LNCaP clone FGC (cell line): ENCODE data around the gene MAT2B.

Experiments used
- DNase-seq: peaks from one replicate; pipeline ENCODE4 v3.0.0-alpha.2; 2011; ENCODE audit warnings: low read depth
- H3K4me3 ChIP-seq: 2 replicates; pipeline ENCODE4 v1.5.1; 2011; ENCODE audit warnings: mild to moderate bottlenecking, low read depth, low read length, control low read depth
- TF ChIP-seq, protein P1 (sequence below): IDR thresholded peaks from 2 replicates; pipeline ENCODE4 v1.5.1; 2012; ENCODE audit warnings: mild to moderate bottlenecking; ENCODE audit not compliant: control insufficient read depth, insufficient read depth; ENCODE audit errors: extremely low read depth

MAT2B gene

GRCh38 chr5:163544836-163545235 is 39.4 kb downstream of the MAT2B start:
- TF ChIP-seq, protein P1, sequence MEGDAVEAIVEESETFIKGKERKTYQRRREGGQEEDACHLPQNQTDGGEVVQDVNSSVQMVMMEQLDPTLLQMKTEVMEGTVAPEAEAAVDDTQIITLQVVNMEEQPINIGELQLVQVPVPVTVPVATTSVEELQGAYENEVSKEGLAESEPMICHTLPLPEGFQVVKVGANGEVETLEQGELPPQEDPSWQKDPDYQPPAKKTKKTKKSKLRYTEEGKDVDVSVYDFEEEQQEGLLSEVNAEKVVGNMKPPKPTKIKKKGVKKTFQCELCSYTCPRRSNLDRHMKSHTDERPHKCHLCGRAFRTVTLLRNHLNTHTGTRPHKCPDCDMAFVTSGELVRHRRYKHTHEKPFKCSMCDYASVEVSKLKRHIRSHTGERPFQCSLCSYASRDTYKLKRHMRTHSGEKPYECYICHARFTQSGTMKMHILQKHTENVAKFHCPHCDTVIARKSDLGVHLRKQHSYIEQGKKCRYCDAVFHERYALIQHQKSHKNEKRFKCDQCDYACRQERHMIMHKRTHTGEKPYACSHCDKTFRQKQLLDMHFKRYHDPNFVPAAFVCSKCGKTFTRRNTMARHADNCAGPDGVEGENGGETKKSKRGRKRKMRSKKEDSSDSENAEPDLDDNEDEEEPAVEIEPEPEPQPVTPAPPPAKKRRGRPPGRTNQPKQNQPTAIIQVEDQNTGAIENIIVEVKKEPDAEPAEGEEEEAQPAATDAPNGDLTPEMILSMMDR: no peak
- H3K4me3 ChIP-seq: no peak overlapping the region
- no peak for DNase-seq

DNA sequence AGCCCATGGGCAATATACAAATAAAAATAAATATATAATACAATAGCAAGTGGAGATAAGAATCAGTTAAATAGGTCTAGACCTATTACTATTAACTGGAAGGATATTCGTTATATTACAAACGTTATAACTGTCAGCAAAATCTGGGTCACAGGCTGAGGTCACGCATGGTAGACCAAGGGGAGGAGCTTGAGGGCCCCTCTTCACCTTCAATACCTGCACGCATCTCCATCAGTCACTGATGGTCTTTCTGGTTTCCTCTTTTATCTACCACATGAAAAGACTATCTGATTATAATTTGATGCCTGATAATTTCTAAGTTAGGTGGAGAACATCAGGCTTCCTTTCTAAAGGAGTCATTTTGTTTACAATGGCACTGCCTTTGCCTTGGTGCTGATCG is 43.2 kb downstream of the MAT2B start:
- H3K4me3 ChIP-seq: no peak overlapping the region
- TF ChIP-seq, protein P1: no peak

DNA sequence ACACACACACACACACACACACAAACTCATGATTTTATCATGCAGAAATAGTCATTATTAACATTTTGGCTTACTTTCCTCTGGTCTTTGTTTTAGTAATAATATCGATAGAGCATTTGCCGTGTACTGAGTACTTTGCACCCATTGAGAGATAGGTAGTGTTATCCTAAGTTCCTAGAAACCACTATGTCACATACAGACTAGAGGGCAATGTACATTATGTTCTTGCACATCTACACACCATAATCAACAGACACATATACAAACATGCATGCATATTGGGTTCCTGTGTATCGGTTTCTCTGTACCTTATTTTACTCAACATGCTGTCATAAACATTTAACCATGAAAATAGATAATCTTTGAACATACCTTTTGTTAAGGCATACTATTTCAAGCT is 45.7 kb downstream of the MAT2B start:
- no peak for DNase-seq
- TF ChIP-seq, protein P1: no peak
- H3K4me3 ChIP-seq: no peak overlapping the region

More for the DNA sequence above, 43.2 kb downstream of the MAT2B start:
- DNase-seq: no peak

DNA sequence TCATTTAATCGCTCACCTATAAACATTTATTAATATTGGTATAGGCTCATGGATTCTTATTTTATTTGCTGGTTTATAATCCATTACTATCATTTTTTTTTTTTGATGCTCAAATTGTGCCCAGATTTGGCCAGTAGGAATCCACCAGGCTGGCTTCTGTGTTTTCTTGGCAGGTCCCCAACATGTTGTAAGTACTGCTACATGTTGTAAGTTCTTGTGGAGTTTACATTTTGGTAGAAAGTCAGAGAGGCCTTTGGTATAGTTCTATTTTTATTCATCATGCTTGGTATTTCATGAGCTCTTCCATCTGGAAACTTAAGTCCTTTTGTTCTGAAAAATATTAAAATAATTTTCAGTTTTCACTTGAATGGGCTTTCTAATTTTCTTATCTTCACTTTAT is 47.1 kb downstream of the MAT2B start:
- no peak overlapping the region for H3K4me3 ChIP-seq
- no peak for DNase-seq
- TF ChIP-seq, protein P1: no peak

- TF ChIP-seq, protein P1: no peak
- no peak overlapping the region for H3K4me3 ChIP-seq
- no peak for DNase-seq
These were observed 55.9 kb downstream of the MAT2B start for GRCh38 chr5:163561339-163561738.

DNA sequence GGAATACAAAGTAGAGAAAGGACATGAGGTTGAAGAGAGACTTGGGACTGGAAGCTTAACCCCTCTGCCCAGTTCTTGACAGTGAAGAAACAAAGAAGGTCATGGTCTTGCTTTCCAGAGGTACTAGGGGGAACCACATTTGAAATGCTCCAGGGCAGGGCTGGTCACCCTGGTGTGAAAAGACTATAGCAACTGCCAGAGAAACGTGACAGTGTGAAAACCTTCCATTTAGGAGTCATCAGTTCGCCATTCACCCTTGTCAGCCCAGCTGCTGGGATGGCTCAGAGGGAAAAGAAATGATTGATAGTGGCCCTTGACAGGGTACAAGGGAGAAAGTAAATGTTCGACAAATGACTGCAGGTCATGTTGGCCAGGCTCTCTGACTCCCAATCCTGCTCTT is 56.7 kb downstream of the MAT2B start:
- TF ChIP-seq, protein P1: no peak
- no peak for DNase-seq
- no peak overlapping the region for H3K4me3 ChIP-seq

GRCh38 chr5:163563112-163563511 is 57.7 kb downstream of the MAT2B start:
- TF ChIP-seq, protein P1: no peak
- no peak overlapping the region for H3K4me3 ChIP-seq
- DNase-seq: no peak
